A673 (cell line): ENCODE data around the gene PLB1.

ENCODE experiments used
- EZH2 ChIP-seq: fragments of 200-600 bp; sonication (generic); IDR thresholded peaks from 2 replicates; pipeline ENCODE4 v1.6.1; 2017; ENCODE audit warnings: borderline replicate concordance, low read depth, mild to moderate bottlenecking, mixed read lengths, antibody characterized with exemption, low read length; ENCODE audit not compliant: poor library complexity, severe bottlenecking
- TF ChIP-seq, protein P1 (sequence below): fragments of 300-800, 200-600 bp; sonication (generic); conservative IDR thresholded peaks from 2 replicates; pipeline ENCODE4 v1.5.1; 2017; ENCODE audit warnings: low read depth, mild to moderate bottlenecking, antibody characterized with exemption, low read length, moderate library complexity, mixed read lengths

DNA sequence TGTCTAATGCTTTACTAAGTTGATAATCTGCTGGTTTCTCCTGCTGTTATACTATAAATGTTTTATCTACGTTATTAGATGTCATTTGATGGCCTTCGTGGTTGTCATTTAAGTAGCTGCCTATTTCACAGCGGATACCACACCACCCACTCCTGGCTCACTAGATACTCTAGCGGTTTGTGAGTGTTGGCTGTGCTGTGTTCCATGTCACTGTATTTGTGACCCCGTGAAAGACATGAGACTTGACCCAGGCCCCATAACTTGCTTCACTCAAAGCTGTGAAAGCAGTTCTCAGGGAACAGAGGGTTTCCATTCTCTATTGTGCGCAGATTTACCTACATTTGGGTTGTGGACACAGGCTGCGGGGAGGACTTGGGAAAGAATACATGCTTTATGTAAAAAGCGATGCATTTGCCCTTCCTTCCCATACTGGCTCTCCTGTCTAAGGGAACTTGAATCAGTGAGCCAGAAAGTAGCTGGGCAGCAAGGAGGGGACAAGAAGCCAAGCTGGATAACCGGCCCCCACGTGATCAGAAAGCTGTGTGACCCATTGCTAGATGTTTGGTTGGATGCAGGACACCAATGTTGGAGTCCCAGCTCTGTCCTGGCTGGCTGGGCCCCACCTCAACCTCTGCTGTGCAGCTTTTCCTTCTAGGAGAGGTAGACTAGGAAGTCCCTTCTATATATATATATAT is 52.2 kb downstream of the PLB1 start:
- TF ChIP-seq, protein P1, sequence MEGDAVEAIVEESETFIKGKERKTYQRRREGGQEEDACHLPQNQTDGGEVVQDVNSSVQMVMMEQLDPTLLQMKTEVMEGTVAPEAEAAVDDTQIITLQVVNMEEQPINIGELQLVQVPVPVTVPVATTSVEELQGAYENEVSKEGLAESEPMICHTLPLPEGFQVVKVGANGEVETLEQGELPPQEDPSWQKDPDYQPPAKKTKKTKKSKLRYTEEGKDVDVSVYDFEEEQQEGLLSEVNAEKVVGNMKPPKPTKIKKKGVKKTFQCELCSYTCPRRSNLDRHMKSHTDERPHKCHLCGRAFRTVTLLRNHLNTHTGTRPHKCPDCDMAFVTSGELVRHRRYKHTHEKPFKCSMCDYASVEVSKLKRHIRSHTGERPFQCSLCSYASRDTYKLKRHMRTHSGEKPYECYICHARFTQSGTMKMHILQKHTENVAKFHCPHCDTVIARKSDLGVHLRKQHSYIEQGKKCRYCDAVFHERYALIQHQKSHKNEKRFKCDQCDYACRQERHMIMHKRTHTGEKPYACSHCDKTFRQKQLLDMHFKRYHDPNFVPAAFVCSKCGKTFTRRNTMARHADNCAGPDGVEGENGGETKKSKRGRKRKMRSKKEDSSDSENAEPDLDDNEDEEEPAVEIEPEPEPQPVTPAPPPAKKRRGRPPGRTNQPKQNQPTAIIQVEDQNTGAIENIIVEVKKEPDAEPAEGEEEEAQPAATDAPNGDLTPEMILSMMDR, result no peak
- TF ChIP-seq EZH2, result no peak
